Esophagus muscularis mucosa (tissue), 3 donors: ENCODE data around the gene PMF1.

ENCODE experiments used
- POLR2AphosphoS5 ChIP-seq, 2 donors: sonication (generic); formaldehyde crosslinking; IDR thresholded peaks; one replicate each; pipeline ENCODE4 v1.6.1; 2017; ENCODE audit warnings: antibody characterized with exemption in 2 of 2
- TF ChIP-seq, protein P1 (sequence below), 3 experiments: fragments of 200-600 bp in 2 of 3; fragments of 450-650 bp in 1 of 3; sonication (generic) in 2 of 3; IDR thresholded peaks; one replicate each; pipeline ENCODE4 v1.5.1; 2017 to 2019; ENCODE audit warnings: antibody characterized with exemption in 3 of 3, mild to moderate bottlenecking in 2 of 3, moderate library complexity in 1 of 3

DNA sequence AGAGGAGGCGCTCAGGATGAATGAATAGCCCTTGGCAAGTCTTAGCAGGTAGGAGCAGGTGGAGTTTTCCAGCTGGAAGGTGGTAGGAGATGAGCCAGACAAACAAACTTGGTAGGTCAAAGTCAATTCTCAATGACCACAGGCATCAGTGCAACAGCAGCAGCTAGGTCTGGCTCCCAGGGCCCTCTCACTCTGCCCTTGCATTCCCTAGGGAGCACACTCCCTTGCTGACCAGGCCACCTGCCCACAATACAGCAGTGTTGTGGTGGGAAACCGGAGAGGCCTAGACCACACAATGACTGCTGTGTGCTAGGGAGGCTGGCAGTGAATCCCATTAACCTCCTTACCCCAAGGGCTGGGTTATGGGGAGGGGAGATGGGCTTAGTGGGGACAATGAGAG, 48.1 kb downstream of the PMF1 start:
- TF ChIP-seq, protein P1, sequence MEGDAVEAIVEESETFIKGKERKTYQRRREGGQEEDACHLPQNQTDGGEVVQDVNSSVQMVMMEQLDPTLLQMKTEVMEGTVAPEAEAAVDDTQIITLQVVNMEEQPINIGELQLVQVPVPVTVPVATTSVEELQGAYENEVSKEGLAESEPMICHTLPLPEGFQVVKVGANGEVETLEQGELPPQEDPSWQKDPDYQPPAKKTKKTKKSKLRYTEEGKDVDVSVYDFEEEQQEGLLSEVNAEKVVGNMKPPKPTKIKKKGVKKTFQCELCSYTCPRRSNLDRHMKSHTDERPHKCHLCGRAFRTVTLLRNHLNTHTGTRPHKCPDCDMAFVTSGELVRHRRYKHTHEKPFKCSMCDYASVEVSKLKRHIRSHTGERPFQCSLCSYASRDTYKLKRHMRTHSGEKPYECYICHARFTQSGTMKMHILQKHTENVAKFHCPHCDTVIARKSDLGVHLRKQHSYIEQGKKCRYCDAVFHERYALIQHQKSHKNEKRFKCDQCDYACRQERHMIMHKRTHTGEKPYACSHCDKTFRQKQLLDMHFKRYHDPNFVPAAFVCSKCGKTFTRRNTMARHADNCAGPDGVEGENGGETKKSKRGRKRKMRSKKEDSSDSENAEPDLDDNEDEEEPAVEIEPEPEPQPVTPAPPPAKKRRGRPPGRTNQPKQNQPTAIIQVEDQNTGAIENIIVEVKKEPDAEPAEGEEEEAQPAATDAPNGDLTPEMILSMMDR (IDR thresholded peaks at IDR 0.05), result no peak
- no peak for TF ChIP-seq POLR2AphosphoS5 (IDR thresholded peaks at IDR 0.05)
